Fibroblast of pulmonary artery (primary cell): ENCODE measurements around the gene CEP104.

Experiments used
- DNase-seq: peaks from one replicate; pipeline ENCODE4 v3.0.0-alpha.2; 2010; ENCODE audit warnings: low read depth
- H3K4me3 ChIP-seq: replicated peaks from 2 replicates; pipeline ENCODE4 v1.5.1; 2011; ENCODE audit warnings: low read depth, mild to moderate bottlenecking, control low read depth, low read length, moderate library complexity
- CTCF ChIP-seq: IDR thresholded peaks from 2 replicates; pipeline ENCODE4 v1.5.1; 2011; ENCODE audit warnings: mild to moderate bottlenecking, control low read depth, low read length, inconsistent platforms; ENCODE audit errors: missing control alignments

CEP104 gene

GRCh38 chr1:3869751-3870301, 12.8 kb upstream of the CEP104 start:
- no peak for TF ChIP-seq CTCF
- peak; percentile 11 for DNase-seq
- H3K4me3 ChIP-seq = no peak overlapping the region

- no peak for TF ChIP-seq CTCF
- H3K4me3 ChIP-seq = no peak overlapping the region
- no peak for DNase-seq
Observed at GRCh38 chr1:3868464-3869006, 11.5 kb upstream of the CEP104 start.

- no peak for DNase-seq
- no peak overlapping the region for H3K4me3 ChIP-seq
- no peak for TF ChIP-seq CTCF
Observed at GRCh38 chr1:3865606-3866160, 8.7 kb upstream of the CEP104 start.

- DNase-seq = no peak
- no peak overlapping the region for H3K4me3 ChIP-seq
- TF ChIP-seq CTCF = no peak
Observed at GRCh38 chr1:3864884-3865283, 7.9 kb upstream of the CEP104 start.

- TF ChIP-seq CTCF = no peak
- DNase-seq = no peak
- no peak overlapping the region for H3K4me3 ChIP-seq
Observed at GRCh38 chr1:3863231-3863935, 6.4 kb upstream of the CEP104 start.

- peak; percentile 25 for DNase-seq
- TF ChIP-seq CTCF = peak; percentile 10
- peak overlapping the region; percentile 93 for H3K4me3 ChIP-seq
Observed at GRCh38 chr1:3858231-3858981, 1.4 kb upstream of the CEP104 start.
